Fibroblast of lung (primary cell): Measurements from ENCODE around the gene PELI3. TPM values are rescaled to one million over a fixed set of nuclear protein-coding genes. Genes with fewer than 3 reads are reported as not detected.

Experiments
- DNase-seq, 2 donors: peaks; one replicate each; pipeline versions ENCODE4 v3.0.0 to v3.0.0-alpha.2; 2010; ENCODE audit warnings: low read depth in 2 of 2
- H2AFZ ChIP-seq: 2 replicates; pipeline ENCODE4 v1.5.1; 2012; ENCODE audit warnings: low read length, control low read depth, inconsistent platforms
- H3K27ac ChIP-seq: 2 replicates; pipeline ENCODE4 v1.5.1; 2011; ENCODE audit warnings: low read length, control low read depth; ENCODE audit not compliant: insufficient read depth
- H3K27me3 ChIP-seq: 2 replicates; pipeline ENCODE4 v1.5.1; 2011; ENCODE audit warnings: mild to moderate bottlenecking, low read length; ENCODE audit not compliant: control insufficient read depth, insufficient read depth
- H3K36me3 ChIP-seq: 2 replicates; pipeline ENCODE4 v1.5.1; 2011; ENCODE audit warnings: low read length; ENCODE audit not compliant: control insufficient read depth, insufficient read depth
- H3K4me1 ChIP-seq: 2 replicates; pipeline ENCODE4 v1.5.1; 2011; ENCODE audit warnings: low read length; ENCODE audit not compliant: control insufficient read depth, insufficient read depth; ENCODE audit errors: extremely low read depth
- H3K4me2 ChIP-seq: 2 replicates; pipeline ENCODE4 v1.5.1; 2011; ENCODE audit warnings: low read length, control low read depth; ENCODE audit not compliant: insufficient read depth; ENCODE audit errors: extremely low read depth
- H3K4me3 ChIP-seq, 4 experiments: fragments of 200-600 bp in 1 of 4; sonication (generic) in 1 of 4; replicated peaks in 1 of 4; 2 replicates each; pipeline ENCODE4 v1.5.1; 2011 to 2016; ENCODE audit warnings: low read length in 4 of 4, low read depth in 3 of 4, mild to moderate bottlenecking in 3 of 4, control low read depth in 2 of 4, inconsistent platforms in 1 of 4, mixed read lengths in 1 of 4; ENCODE audit not compliant: insufficient read depth in 1 of 4; ENCODE audit errors: control extremely low read depth in 1 of 4
- H3K79me2 ChIP-seq: 2 replicates; pipeline ENCODE4 v1.5.1; 2012; ENCODE audit warnings: mild to moderate bottlenecking, low read length, inconsistent platforms; ENCODE audit not compliant: control insufficient read depth, insufficient read depth
- H3K9ac ChIP-seq: 2 replicates; pipeline ENCODE4 v1.5.1; 2011; ENCODE audit warnings: mild to moderate bottlenecking, low read length, control low read depth; ENCODE audit not compliant: insufficient read depth
- H3K9me3 ChIP-seq: 2 replicates; pipeline ENCODE4 v1.5.1; 2012; ENCODE audit warnings: low read depth, low read length; ENCODE audit not compliant: control insufficient read depth, insufficient read depth
- H4K20me1 ChIP-seq: 2 replicates; pipeline ENCODE4 v1.5.1; 2011; ENCODE audit warnings: low read length; ENCODE audit not compliant: control insufficient read depth, insufficient read depth; ENCODE audit errors: extremely low read depth
- EZH2 ChIP-seq: IDR thresholded peaks from 2 replicates; pipeline ENCODE4 v1.5.1; 2012; ENCODE audit warnings: low read length, control low read depth, mild to moderate bottlenecking; ENCODE audit errors: missing control alignments
- polyA plus RNA-seq, 2 donors: library from polyadenylated mRNA; depleted of rRNA in 1 of 2; stranded (reverse) in 1 of 2; unstranded in 1 of 2; fragments of >200 nt; gene quantifications; 2 replicates each; pipeline ENCODE4 v1.2.1, GENCODE V29; 2011 to 2012; ENCODE audit warnings: missing spikeins in 1 of 2
- total RNA-seq: library from RNA; depleted of rRNA; stranded (reverse); fragments of >200 nt; gene quantifications from 2 replicates; pipeline ENCODE4 v1.2.1, GENCODE V29; 2014
- TF ChIP-seq, protein P1 (sequence below), 2 donors: IDR thresholded peaks in 1 of 2; conservative IDR thresholded peaks in 1 of 2; 1 replicate in 1 of 2; 2 replicates in 1 of 2; pipeline ENCODE4 v1.5.1; 2011 to 2012; ENCODE audit warnings: low read length in 2 of 2, control low read depth in 1 of 2, inconsistent platforms in 1 of 2, low read depth in 1 of 2, mild to moderate bottlenecking in 1 of 2

PELI3 gene
- total and polyA plus RNA-seq, 2 donors (not counting 1 experiment from before 2014, with no cell fraction given) = 5.0 to 20.3 TPM

DNA sequence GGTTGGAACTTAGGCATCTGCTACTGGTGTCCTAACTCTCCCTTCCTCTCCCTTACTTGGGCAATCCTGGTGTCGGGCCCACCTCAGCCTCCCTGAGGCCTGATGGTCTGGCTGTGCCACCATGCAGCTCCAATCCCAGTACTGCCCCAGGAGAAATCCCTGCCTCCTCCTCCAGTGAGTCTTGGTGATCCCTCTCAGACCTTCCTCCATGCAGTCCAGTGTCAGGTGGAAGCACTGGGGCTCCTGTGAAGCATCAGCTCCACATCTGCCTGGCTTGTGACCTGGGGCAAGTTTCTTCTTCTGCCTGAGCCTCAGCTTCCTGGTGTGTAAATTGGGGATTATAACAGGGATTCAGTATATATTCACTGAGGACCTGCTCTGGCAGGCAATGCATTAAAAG lies 1.8 kb upstream of the PELI3 start:
- H3K27ac ChIP-seq = no peak overlapping the region
- H3K27me3 ChIP-seq = no peaks in the 10 kb centered on the region
- no peaks in the 10 kb centered on the region for H3K36me3 ChIP-seq
- no peaks in the 10 kb centered on the region for H4K20me1 ChIP-seq
- no peak for DNase-seq
- H3K9ac ChIP-seq = no peak overlapping the region
- H3K9me3 ChIP-seq = no peaks in the 10 kb centered on the region
- peaks cover 7% of the 10 kb centered on the region for H3K4me1 ChIP-seq
- H3K4me2 ChIP-seq = no peak overlapping the region
- H3K4me3 ChIP-seq = no peak overlapping the region
- TF ChIP-seq, protein P1, sequence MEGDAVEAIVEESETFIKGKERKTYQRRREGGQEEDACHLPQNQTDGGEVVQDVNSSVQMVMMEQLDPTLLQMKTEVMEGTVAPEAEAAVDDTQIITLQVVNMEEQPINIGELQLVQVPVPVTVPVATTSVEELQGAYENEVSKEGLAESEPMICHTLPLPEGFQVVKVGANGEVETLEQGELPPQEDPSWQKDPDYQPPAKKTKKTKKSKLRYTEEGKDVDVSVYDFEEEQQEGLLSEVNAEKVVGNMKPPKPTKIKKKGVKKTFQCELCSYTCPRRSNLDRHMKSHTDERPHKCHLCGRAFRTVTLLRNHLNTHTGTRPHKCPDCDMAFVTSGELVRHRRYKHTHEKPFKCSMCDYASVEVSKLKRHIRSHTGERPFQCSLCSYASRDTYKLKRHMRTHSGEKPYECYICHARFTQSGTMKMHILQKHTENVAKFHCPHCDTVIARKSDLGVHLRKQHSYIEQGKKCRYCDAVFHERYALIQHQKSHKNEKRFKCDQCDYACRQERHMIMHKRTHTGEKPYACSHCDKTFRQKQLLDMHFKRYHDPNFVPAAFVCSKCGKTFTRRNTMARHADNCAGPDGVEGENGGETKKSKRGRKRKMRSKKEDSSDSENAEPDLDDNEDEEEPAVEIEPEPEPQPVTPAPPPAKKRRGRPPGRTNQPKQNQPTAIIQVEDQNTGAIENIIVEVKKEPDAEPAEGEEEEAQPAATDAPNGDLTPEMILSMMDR (conservative IDR thresholded peaks at IDR 0.05 in 1 of 2, IDR thresholded peaks at IDR 0.05 in 1 of 2; ENCODE audit: low read depth in 1 of 2, low read length in 2 of 2) = no peak
- no peaks in the 10 kb centered on the region for H3K79me2 ChIP-seq
- no peak overlapping the region for H2AFZ ChIP-seq

DNA sequence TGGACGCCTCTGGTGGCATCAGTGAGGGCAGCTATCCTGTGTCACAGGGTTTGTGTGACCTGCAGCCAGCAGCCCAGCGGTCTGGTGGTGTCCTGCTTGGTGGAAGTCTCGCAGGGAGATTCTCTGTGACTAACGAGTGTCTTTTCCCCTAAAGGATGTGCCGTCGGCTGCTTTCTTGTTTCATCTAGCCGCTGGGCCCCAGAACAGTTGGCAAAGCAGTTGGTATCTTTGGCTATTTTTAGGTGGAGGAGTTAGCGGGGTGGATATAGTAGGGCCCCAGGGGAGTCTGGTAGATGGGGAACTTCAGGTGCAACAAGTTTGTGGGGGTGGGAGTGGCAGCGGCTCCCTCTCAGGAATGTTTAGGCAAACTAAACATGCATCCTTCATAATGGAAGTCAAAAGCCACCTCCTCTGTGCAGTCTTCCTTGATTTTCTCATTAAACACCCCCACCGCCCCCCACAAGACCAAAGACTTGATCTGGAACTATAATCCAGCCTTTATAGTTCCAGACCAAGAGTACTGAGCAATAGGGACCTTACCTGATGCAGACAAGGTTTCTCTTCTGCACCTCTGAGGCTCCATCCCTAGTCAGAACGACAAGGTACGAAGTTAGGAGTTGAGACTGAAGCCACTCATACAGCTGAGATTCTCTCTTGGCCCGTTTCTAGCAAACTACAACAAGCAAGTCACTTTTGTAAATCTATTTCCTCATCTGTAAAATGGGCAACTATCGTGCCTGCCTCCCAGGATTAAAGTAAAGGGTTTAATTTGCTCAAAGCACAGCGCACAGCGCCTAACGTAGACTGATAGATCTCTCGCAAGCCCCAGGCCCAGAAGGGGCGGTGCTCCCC lies 1.1 kb upstream of the PELI3 start:
- H3K4me2 ChIP-seq = peak overlapping the region; percentile 85
- peak overlapping the region in 2 of 4 experiments; percentile 58 to 74 for H3K4me3 ChIP-seq
- H3K79me2 ChIP-seq = no peaks in the 10 kb centered on the region
- H3K27me3 ChIP-seq = no peaks in the 10 kb centered on the region
- H3K9ac ChIP-seq = no peak overlapping the region
- no peaks in the 10 kb centered on the region for H3K36me3 ChIP-seq
- no peak overlapping the region for H3K27ac ChIP-seq
- TF ChIP-seq, protein P1 (conservative IDR thresholded peaks at IDR 0.05 in 1 of 2, IDR thresholded peaks at IDR 0.05 in 1 of 2; ENCODE audit: low read depth in 1 of 2, low read length in 2 of 2) = no peak
- no peak for TF ChIP-seq EZH2
- no peaks in the 10 kb centered on the region for H4K20me1 ChIP-seq
- H2AFZ ChIP-seq = no peak overlapping the region
- H3K4me1 ChIP-seq = peaks cover 7% of the 10 kb centered on the region
- DNase-seq = no peak
- H3K9me3 ChIP-seq = no peaks in the 10 kb centered on the region

DNA sequence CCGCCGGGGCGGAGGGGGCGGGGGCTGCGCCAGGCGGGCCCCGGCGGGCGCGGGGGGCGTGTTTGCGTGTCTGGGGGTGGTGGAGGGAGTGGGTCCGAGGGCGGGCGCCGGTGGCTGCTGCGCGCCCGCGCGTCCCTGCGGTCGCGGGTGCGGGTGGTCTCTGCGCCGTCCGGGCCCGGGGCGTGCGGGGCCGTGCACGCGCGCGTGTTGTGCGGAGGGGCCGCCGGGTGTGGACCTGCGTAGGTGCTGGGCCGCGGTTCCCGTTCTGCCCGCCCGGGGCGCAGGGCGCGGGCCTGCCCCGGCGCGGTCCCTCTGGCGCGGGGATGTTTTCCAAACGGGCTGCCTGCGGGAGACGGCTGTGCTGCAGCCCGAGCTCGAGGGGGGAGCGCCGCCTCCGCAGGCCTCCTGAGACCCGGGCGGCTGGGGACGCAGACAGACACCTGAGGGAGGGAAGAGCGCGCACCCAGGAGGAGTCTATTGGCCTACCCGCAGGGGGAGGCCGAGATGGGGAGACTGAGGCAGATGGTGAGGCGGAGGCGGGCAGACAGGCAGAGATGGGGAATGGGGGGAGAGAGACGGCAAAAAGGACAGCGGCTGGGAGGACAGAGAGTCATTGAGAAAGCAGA lies 442 bp downstream of the PELI3 start:
- Histone ChIP-seq H3K9me3 (no peaks in the 10 kb centered on the region), H3K4me2 (peak overlapping the region; percentile 89), H3K36me3 (peaks cover 4% of the 10 kb centered on the region), H2AFZ (peak overlapping the region; percentile 65), H3K79me2 (no peaks in the 10 kb centered on the region), H3K4me3 (peak overlapping the region; percentile 65 to 90 (median 70)), H3K9ac (peak overlapping the region; percentile 69), H3K27me3 (no peaks in the 10 kb centered on the region), H3K27ac (peak overlapping the region; percentile 39), H3K4me1 (peaks cover 7% of the 10 kb centered on the region), H4K20me1 (no peaks in the 10 kb centered on the region)
- no peak for TF ChIP-seq EZH2
- TF ChIP-seq, protein P1 (conservative IDR thresholded peaks at IDR 0.05 in 1 of 2, IDR thresholded peaks at IDR 0.05 in 1 of 2; ENCODE audit: low read depth in 1 of 2, low read length in 2 of 2) = peak; percentile 10 to 16
- peak in 1 of 2 donors; percentile 27 for DNase-seq
